MM.1S (cell line): Measurements from ENCODE around the gene SYT13.

Source experiments
- CTCF ChIP-seq: fragments of 300-600 bp; sonication (generic); IDR thresholded peaks from 2 replicates; pipeline ENCODE4 v1.5.1; 2016; ENCODE audit warnings: antibody characterized with exemption, low read length, mixed read lengths
- EZH2phosphoT487 ChIP-seq: fragments of 300-600 bp; sonication (generic); IDR thresholded peaks from 2 replicates; pipeline ENCODE4 v1.6.1; 2018; ENCODE audit warnings: antibody characterized with exemption, low read length

GRCh38 chr11:45232341-45233080 is 53.6 kb downstream of the SYT13 start:
- TF ChIP-seq CTCF: no peak
- TF ChIP-seq EZH2phosphoT487: no peak
